ENCODE measurements around the gene PPM1K.

The PPM1K gene

DNA sequence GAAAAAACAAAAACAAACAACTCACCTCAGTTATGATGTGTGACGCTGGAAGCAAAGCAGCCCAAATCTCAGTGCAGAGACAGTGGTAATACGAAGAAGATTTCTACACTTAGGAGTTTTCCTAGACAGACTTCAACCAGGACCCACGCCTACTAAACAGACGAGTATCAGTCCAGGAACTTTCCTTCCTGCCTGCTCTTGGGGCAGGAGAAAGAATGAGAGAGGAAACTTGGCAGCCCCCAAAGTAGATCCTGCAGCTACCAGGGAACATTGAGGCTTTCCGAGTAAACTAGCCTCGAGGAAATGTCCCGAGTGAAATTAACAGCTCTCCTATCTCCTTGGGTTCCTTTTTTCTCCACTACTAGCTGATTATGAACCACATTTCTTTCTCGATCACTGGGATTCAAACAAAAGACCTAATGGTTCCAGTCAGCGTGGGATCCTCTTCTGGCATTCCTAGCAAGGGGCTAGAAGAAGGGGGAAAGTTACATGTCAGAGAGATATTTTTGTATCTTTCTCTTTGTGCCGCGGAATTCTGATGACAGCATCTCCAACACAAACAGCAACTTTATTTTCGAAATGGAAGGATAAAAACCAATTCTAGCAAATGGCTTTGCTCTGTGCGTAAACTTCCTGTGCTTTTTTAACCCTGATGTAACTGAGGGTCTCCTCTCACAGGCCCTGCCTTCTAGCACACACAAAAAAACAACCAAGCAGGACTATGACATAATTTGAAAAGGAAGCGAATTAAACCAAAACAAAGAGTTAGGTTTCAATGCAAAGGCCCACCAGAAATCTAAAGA is 53.2 kb downstream of the PPM1K start:
- TF ChIP-seq, protein P1, sequence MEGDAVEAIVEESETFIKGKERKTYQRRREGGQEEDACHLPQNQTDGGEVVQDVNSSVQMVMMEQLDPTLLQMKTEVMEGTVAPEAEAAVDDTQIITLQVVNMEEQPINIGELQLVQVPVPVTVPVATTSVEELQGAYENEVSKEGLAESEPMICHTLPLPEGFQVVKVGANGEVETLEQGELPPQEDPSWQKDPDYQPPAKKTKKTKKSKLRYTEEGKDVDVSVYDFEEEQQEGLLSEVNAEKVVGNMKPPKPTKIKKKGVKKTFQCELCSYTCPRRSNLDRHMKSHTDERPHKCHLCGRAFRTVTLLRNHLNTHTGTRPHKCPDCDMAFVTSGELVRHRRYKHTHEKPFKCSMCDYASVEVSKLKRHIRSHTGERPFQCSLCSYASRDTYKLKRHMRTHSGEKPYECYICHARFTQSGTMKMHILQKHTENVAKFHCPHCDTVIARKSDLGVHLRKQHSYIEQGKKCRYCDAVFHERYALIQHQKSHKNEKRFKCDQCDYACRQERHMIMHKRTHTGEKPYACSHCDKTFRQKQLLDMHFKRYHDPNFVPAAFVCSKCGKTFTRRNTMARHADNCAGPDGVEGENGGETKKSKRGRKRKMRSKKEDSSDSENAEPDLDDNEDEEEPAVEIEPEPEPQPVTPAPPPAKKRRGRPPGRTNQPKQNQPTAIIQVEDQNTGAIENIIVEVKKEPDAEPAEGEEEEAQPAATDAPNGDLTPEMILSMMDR (IDR thresholded peaks at IDR 0.05; ENCODE audit: insufficient read depth, low read depth, low read length, missing control alignments): no peak
- no peak for DNase-seq (ENCODE audit: low read depth)
- H3K4me3 ChIP-seq (ENCODE audit: low read depth, low read length): no peak overlapping the region

DNA sequence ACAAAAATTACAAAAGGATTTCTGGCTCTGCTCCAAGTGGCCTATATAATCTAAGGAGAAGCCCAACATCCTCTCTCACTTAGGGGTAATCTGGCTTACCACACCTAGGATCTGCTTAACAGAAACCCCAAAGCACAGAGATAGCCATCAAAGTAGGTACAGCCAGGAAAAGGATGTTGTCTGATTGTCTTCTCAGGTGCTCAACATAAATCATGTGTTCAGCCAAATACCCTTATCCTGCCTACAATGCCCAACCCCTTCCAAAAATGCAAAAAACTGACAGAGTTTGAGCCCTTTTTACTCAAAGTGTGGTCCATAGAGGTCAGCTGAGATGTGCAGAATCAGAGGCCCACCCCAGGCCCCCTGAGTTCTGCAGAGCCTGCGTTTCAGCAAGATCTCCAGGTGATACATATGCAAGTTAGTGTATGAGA is 53.9 kb downstream of the PPM1K start:
- no peak for DNase-seq (ENCODE audit: low read depth)
- TF ChIP-seq, protein P1 (IDR thresholded peaks at IDR 0.05; ENCODE audit: insufficient read depth, low read depth, low read length, missing control alignments): no peak
- H3K4me3 ChIP-seq (ENCODE audit: low read depth, low read length): no peak overlapping the region

DNA sequence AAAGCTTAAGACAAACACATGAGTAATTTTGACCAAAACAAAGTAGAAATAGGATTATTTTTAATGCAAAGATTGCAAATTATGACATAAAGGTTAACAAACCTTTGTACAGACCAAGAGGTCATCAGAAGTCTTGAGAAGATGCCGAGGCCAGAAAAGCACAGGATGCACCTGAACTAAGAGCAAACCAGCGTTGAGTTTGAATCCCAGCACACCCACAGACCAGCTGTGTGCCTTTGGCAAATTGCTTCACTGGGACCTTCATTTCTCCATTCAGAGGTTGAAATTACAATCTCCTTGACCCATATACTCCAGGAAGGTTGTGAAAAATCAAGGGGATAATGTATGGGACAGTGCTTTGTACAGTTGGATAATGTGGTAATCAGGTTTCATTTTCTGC is 56.6 kb downstream of the PPM1K start:
- no peak for DNase-seq (ENCODE audit: low read depth)
- H3K4me3 ChIP-seq (ENCODE audit: low read depth, low read length): no peak overlapping the region
- TF ChIP-seq, protein P1 (IDR thresholded peaks at IDR 0.05; ENCODE audit: insufficient read depth, low read depth, low read length, missing control alignments): no peak

DNA sequence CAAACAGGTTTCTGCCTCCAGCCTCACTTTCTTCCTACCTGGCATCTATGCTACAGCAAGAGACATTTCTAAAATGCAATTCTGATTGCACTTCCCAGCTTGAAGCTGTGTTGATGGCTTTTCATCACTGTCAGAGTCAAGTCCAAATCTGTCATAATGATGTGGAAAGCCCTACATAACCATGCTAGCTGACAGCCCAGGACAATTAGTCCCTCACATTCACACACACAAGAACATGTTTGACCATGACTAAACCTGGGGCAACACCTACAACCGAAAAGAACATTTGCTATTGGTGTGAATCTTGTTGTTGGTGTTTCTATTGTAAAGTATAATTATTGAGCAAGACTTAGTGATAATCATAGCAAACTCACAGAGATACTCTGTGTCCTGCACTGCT is 58.2 kb downstream of the PPM1K start:
- H3K4me3 ChIP-seq (ENCODE audit: low read depth, low read length): no peak overlapping the region
- no peak for DNase-seq (ENCODE audit: low read depth)
- TF ChIP-seq, protein P1 (IDR thresholded peaks at IDR 0.05; ENCODE audit: insufficient read depth, low read depth, low read length, missing control alignments): no peak

DNA sequence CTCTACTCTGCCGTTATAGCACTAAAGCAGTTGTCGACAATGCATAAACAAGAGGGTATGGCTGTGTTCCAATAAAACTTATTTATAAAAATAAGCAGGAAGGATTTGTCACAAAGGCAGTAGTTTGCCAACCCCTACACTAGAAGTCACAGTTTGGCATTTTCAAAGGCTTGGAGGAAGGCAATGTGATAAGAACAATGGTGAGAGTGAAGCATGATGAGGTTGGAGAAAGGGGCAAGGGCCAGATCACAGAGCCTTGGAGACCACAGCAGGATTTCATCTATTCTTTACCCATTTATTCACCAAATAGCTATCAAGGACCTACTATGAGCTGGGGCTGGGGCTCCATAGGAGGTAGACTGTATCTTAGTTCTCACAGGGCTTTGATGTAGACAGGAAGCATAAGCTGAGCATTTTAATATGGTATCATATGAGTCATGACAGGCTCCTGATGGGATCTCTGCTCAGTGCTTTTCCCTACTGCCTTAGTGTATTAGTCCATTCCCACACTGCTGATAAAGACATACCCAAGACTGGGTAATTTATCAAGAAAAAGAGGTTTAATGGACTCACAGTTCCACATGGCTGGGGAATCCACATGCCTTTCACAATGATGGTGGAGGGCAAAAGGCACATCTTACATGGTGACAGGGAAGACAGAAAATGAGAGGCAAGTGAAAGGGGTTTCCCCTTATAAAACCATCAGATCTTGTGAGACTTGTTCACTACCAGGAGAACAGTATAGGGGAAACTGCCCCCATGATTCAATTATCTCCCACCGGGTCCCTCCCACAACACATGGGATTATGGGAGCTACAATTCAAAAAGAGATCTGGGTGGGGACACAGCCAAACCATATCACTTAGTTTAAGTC is 58.9 kb downstream of the PPM1K start:
- H3K4me3 ChIP-seq (ENCODE audit: low read depth, low read length): no peak overlapping the region
- no peak for DNase-seq (ENCODE audit: low read depth)
- TF ChIP-seq, protein P1 (IDR thresholded peaks at IDR 0.05; ENCODE audit: insufficient read depth, low read depth, low read length, missing control alignments): no peak

DNA sequence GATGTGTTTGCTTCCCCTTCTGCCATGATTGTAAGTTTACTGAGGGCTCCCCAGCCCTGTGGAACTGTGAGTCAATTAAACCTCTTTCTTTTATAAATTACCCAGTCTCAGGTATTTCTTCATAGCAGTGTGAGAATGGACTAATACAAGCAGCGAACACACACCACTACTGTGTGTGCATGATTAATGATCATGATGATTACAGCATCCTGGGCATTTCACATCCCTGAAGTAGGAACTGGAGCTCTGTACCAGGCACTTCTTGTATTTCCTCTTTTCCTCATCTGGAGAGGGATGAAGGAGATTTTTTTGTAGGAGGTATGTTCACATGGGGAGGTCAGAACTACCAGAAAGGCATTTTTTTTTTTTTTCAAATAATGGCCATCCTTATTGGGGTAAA is 60.8 kb downstream of the PPM1K start:
- no peak overlapping the region for H3K4me3 ChIP-seq (ENCODE audit: low read depth, low read length)
- TF ChIP-seq, protein P1 (IDR thresholded peaks at IDR 0.05; ENCODE audit: insufficient read depth, low read depth, low read length, missing control alignments): no peak

More for the DNA sequence above, 60.8 kb downstream of the PPM1K start:
- no peak for DNase-seq (ENCODE audit: low read depth)

All from GM12865 (cell line).